Vagina (tissue), 2 donors: ENCODE results near the gene FBXL7. TPM values are rescaled to one million over a fixed set of nuclear protein-coding genes. Genes with fewer than 3 reads are reported as not detected.

ENCODE experiments used
- DNase-seq, 2 donors: peaks; one replicate each; pipeline ENCODE4 v3.0.0-alpha.2; 2017; ENCODE audit errors: extremely low spot score in 2 of 2
- H3K27ac ChIP-seq: fragments of 200-600 bp; sonication (generic); one replicate; pipeline ENCODE4 v1.5.1; 2019
- H3K27me3 ChIP-seq: fragments of 200-600 bp; sonication (generic); one replicate; pipeline ENCODE4 v1.5.1; 2019
- H3K36me3 ChIP-seq, 2 donors: fragments of 200-600 bp; sonication (generic); one replicate each; pipeline ENCODE4 v1.5.1; 2017 to 2019
- H3K4me1 ChIP-seq: fragments of 200-600 bp; sonication (generic); one replicate; pipeline ENCODE4 v1.5.1; 2019
- H3K4me3 ChIP-seq, 2 donors: fragments of 200-600 bp; sonication (generic); 1 replicate in 1 of 2; 2 replicates in 1 of 2; pipeline ENCODE4 v1.5.1; 2016 to 2019
- H3K9me3 ChIP-seq: fragments of 200-600 bp; sonication (generic); one replicate; pipeline ENCODE4 v1.5.1; 2019
- CTCF ChIP-seq, 3 experiments: fragments of 450-650 bp in 2 of 3; fragments of 200-600 bp in 1 of 3; sonication (generic) in 1 of 3; IDR thresholded peaks; one replicate each; pipeline ENCODE4 v1.5.1; 2017 to 2019; ENCODE audit warnings: antibody characterized with exemption in 3 of 3, mild to moderate bottlenecking in 2 of 3, moderate library complexity in 2 of 3
- POLR2A ChIP-seq, 2 donors: fragments of 450-650 bp; IDR thresholded peaks; one replicate each; pipeline ENCODE4 v1.6.1; 2017; ENCODE audit warnings: antibody characterized with exemption in 2 of 2, mild to moderate bottlenecking in 2 of 2, moderate library complexity in 2 of 2
- POLR2AphosphoS5 ChIP-seq, 2 donors: sonication (generic); formaldehyde crosslinking; IDR thresholded peaks; one replicate each; pipeline ENCODE4 v1.9.0; 2017; ENCODE audit warnings: antibody characterized with exemption in 2 of 2, mild to moderate bottlenecking in 2 of 2, low read depth in 1 of 2; ENCODE audit not compliant: insufficient read depth in 1 of 2
- intact Hi-C: fragments of 100-400 bp; cut with DNase I; formaldehyde crosslinking; loops from one replicate; pipeline ENCODE4 v1.15.1; 2023
- total RNA-seq: library from RNA; depleted of rRNA; stranded (reverse); fragments of >200 nt; gene quantifications from one replicate; pipeline ENCODE4 v1.2.3, GENCODE V29; 2016

FBXL7 gene
- total RNA-seq, 1 donor from 2014 or later: 21.1 TPM

GRCh38 chr5:15807248-15807647, 307.3 kb downstream of the FBXL7 start:
- Histone ChIP-seq H3K9me3 (no peaks in the 10 kb centered on the region), H3K36me3 (no peaks in the 10 kb centered on the region), H3K27ac (no peak overlapping the region), H3K27me3 (no peaks in the 10 kb centered on the region), H3K4me3 (no peak overlapping the region), H3K4me1 (peaks cover 13% of the 10 kb centered on the region)
- DNase-seq: no peak
- no peak for TF ChIP-seq CTCF (IDR thresholded peaks at IDR 0.05)
- no peak for TF ChIP-seq POLR2A (IDR thresholded peaks at IDR 0.05)
- TF ChIP-seq POLR2AphosphoS5 (IDR thresholded peaks at IDR 0.05; ENCODE audit: insufficient read depth in 1 of 2, low read depth in 1 of 2): no peak
- intact Hi-C loops: no loop called here

GRCh38 chr5:15807871-15808270, 307.9 kb downstream of the FBXL7 start:
- no peak overlapping the region for H3K4me3 ChIP-seq
- intact Hi-C loops: no loop called here
- no peak overlapping the region for H3K27ac ChIP-seq
- no peaks in the 10 kb centered on the region for H3K36me3 ChIP-seq
- H3K9me3 ChIP-seq: no peaks in the 10 kb centered on the region
- TF ChIP-seq POLR2A (IDR thresholded peaks at IDR 0.05): no peak
- TF ChIP-seq CTCF (IDR thresholded peaks at IDR 0.05): no peak
- TF ChIP-seq POLR2AphosphoS5 (IDR thresholded peaks at IDR 0.05; ENCODE audit: insufficient read depth in 1 of 2, low read depth in 1 of 2): no peak
- H3K27me3 ChIP-seq: no peaks in the 10 kb centered on the region
- H3K4me1 ChIP-seq: peaks cover 13% of the 10 kb centered on the region
- DNase-seq: no peak

- Histone ChIP-seq H3K27me3 (no peaks in the 10 kb centered on the region), H3K4me1 (peaks cover 13% of the 10 kb centered on the region), H3K9me3 (no peaks in the 10 kb centered on the region), H3K36me3 (no peaks in the 10 kb centered on the region), H3K27ac (no peak overlapping the region), H3K4me3 (no peak overlapping the region)
- intact Hi-C loops: no loop called here
- no peak for DNase-seq
- TF ChIP-seq POLR2AphosphoS5 (IDR thresholded peaks at IDR 0.05; ENCODE audit: insufficient read depth in 1 of 2, low read depth in 1 of 2) (no peak), POLR2A (IDR thresholded peaks at IDR 0.05) (no peak), CTCF (IDR thresholded peaks at IDR 0.05) (no peak)
These were observed 308.6 kb downstream of the FBXL7 start for GRCh38 chr5:15808577-15808976.

GRCh38 chr5:15819617-15820016, 319.6 kb downstream of the FBXL7 start:
- no peak for DNase-seq
- Histone ChIP-seq H3K4me1 (no peaks in the 10 kb centered on the region), H3K36me3 (no peaks in the 10 kb centered on the region), H3K27me3 (no peaks in the 10 kb centered on the region), H3K4me3 (no peak overlapping the region), H3K27ac (no peak overlapping the region), H3K9me3 (no peaks in the 10 kb centered on the region)
- intact Hi-C loops: loop anchor here (10.0 kb wide), 1 partner anchor 435 kb away; no protein-coding TSS in a partner anchor
- TF ChIP-seq POLR2A (IDR thresholded peaks at IDR 0.05) (no peak), POLR2AphosphoS5 (IDR thresholded peaks at IDR 0.05; ENCODE audit: insufficient read depth in 1 of 2, low read depth in 1 of 2) (no peak), CTCF (IDR thresholded peaks at IDR 0.05) (no peak)

GRCh38 chr5:15821506-15821905, 321.5 kb downstream of the FBXL7 start:
- Histone ChIP-seq H3K27ac (no peak overlapping the region), H3K27me3 (no peaks in the 10 kb centered on the region), H3K9me3 (no peaks in the 10 kb centered on the region), H3K4me3 (no peak overlapping the region), H3K36me3 (no peaks in the 10 kb centered on the region), H3K4me1 (no peaks in the 10 kb centered on the region)
- DNase-seq: no peak
- TF ChIP-seq POLR2A (IDR thresholded peaks at IDR 0.05) (no peak), CTCF (IDR thresholded peaks at IDR 0.05) (no peak), POLR2AphosphoS5 (IDR thresholded peaks at IDR 0.05; ENCODE audit: insufficient read depth in 1 of 2, low read depth in 1 of 2) (no peak)
- intact Hi-C loops: loop anchor here (10.0 kb wide), 1 partner anchor 437 kb away; no protein-coding TSS in a partner anchor
